HG02852 (cell line): ENCODE results near the gene TRAM2.

Source experiments
- ATAC-seq: cut with Tn5 transposase; IDR thresholded peaks from one replicate; pipeline ENCODE4 v1.9.1; 2021; ENCODE audit warnings: mild to moderate bottlenecking, moderate library complexity; ENCODE audit not compliant: unreplicated experiment

Gene TRAM2

DNA sequence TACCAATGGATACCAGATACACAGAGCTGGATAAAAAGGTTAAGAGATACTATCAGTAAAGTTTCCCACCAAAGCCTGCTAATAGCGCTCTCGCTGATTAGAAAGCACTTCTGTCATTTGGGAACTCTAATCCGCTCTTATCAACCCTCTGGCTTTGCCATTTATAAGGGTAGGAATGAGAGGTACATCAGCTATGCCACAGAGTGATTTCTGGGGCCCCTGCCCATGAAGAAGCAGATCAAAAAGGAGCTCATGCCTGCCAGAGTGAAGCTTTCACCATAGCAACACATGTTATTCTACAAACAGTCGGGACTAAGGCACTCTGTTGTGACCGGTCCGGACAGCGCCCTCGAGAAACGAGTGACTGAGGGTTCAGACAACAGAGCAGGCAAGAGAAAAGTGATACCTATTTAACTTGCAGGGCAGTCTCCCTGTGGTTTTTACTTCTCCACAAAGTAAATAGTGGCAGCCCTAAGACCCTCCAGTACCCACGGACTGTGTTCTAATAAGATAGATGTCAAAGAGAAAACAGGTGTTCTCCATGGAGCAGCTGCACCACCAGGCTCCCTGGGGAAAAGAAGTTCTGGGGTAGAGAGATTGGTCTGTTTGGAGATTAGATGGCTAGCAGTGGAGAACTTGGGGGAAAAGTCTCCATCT, 5.6 kb downstream of the TRAM2 start:
- no peak for ATAC-seq

DNA sequence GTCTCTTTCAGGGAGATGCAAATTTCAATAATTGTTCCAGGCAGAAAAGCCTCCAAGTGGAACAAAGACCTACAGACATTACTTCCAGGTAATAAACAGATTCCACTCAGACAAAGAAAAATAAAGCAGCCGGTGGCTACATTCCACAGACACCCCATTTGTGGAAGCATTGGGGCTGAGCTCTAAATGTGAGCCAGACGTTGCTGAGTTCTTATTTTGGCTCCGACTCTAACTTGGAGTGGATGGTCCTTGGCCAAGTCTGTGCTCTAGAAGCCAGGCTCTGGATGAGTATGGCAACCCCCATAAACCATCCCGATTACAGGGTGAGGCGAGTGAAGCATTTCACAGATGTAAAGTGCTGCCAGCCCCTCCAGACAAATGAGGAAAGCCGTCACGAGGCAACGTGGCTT, 6.6 kb downstream of the TRAM2 start:
- ATAC-seq: no peak

DNA sequence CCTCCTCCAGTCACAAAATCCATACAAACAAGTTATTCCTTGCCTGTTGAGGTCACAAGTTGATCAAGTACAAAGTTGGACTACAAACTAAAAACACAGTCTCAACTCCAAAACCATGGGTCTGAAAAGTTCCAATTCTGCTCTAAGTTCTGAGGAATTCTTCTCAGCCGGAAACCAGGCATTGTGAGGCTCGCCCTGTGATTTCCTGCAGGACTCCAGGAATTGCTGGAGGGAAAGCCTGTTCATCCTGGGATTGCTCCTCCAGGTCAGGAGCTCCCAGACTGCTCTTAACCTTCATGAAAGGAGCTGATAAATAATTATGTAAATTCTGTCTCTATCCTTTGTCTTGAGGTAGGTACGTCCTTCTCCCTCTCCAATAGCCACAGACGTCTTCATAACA, 8.5 kb downstream of the TRAM2 start:
- no peak for ATAC-seq

DNA sequence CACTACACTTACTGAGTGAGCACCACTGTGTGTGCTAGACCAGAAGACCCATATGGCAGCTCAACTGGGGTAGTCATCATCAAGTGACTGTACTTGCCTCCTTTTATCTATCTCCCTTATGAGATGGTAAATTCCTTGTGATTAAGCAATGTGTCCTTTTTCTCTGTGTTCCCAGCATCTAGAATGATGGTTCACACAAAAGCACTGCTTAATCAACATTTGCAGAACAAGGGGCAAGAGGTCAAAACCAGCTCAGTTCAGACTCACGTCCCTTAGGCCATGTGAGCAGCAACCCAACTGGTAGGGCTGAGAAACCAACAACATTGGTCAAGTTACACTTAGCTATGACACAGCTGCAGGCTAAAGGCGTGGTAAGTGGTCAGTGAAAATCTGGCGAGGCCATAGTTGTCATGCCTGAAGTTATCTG, 10.0 kb downstream of the TRAM2 start:
- no peak for ATAC-seq

DNA sequence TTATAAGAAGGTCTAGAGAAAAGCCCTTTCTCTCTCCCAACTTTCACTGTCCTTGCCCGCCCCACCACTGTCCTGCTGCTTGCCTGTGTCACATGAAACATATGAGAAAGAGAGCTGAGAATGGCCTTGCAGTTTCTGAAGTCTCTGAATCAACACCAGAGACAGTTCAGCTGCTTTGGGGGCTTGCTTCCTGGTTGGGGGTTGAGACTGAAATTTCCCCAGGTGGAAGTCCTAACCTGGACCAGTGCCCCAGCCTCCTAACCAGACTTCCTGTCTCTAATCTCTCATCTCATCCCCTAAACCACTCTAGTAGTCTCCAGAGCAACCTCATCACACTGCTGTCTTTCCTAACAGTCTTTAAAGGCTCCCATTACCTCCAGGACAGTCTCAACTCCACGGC, 10.7 kb downstream of the TRAM2 start:
- ATAC-seq: peak; percentile 85

DNA sequence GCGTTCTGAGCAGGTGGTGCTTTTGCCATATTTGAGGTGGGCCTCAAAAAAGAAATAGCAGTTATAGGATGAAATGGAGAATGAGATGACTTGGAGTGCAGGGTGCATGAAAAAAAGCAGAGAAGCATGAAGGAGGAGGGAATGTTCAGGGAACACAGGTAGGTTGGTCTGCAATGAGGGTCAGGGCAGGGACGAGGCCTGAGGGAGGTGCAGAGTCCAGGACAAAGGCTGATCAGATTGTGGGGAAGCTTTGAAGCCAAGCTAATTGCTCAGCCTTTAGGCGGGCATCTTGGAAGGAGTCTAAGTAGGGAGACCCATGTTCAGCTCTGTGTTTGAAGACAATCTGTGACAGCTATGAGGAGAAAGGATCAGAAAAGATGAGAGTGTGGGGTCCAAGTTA, 12.0 kb downstream of the TRAM2 start:
- ATAC-seq: no peak

DNA sequence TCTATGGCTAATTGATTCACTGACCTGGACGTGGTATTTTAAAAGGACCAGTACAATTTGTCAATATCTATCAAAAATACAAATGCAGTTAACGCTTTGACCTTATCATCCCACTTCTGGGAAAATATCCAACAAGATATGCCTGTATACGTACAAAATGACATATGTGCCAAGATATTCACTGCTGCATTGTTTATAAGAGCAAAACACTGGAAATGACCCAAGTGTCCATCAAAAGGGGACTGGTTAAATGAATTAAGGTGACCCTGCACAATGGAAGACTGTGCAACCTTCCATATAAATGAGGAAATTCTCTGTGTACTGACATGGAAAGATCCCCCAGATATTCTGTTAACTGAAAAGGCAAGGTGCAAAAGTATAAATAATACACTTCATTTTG, 13.9 kb downstream of the TRAM2 start:
- no peak for ATAC-seq

DNA sequence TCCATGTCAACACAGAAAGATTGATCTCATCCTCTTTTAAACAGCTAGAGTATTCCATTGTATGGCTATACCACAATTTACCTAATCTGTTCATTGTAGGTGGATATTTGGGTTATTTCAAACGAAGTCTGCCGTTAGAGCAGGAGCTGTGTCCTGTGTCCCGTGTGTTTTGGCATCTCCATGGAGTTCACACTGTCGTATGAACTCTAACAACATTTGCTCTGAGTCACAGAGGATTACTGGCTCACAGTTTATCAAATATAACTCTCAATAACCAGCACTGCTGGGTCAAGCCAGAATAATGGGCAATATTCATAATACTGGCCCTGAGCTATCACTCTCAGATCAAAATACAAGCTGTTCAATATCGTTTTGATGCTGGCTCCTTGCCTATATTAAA, 16.4 kb downstream of the TRAM2 start:
- ATAC-seq: no peak

DNA sequence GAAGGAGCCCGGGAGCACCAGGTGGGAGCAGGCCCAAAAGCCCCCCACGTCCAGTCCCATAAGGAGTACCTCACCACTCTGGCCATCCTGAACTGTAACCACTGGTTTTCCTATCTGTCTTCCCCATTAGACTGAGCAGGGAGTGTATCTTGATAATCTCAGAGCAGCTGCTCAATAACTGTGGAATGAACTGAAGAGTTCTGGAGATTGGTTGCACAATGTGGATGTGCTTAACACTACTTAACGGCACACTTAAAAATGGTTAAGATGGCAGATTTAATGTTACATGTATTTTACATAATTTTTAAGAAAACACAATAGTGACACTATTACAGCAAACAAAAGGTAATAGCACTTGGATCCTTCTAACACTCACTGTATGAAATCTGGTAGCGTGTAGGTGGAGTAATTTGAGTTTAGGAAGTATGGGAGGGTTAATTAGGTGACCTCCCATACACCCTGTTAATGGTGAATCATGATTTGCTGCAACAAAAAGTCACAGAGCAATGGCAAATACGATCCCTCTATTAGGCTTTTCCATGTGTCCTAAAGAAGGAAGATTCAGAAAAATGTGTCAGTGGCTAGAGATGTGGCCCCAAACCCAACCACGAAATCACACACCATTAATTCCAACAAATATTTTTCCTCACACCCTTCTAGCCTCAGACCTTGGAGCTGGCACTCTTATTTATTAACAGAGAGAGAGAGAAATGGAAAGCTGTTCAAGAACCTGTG, 18.4 kb downstream of the TRAM2 start:
- no peak for ATAC-seq

DNA sequence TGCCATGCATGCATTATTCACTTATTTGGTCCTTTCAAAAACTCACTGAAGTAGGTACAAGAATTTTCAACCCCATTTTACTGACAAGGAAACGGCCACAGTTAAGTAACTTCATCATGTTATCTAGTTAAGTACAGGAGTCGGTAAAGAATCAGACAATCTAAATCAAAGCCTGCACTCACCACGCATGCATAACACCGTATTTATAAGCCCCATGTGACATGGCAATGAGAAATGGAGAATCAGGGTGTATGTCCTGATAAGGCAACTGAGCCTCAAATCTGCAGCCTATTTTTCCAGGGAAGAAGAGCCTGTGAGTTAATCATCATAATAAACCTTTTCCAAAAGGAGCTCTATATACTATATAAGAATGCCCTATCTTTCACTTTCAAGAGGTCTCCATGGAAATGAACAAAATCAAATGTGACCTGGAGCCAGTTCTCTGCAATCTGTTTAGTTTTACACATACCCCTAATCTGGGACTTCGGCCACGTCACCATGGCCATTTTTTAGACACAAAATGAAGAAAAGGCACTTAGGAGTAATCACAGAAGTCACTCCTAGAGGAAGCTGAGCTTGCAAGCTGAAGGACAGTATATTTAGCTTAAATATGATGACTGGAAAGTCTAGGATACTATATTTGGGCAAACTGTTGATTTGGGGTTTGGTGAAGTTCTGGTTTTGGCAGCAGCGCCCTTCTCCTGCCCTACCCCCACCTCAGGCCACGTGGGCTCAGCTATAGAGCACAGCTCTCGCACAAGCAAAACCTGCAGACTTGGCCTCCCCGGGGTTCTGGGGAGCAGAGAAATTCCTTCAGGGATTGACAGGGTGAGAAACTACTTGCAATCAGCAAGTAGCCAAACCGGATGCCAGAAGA, 19.2 kb downstream of the TRAM2 start:
- no peak for ATAC-seq

DNA sequence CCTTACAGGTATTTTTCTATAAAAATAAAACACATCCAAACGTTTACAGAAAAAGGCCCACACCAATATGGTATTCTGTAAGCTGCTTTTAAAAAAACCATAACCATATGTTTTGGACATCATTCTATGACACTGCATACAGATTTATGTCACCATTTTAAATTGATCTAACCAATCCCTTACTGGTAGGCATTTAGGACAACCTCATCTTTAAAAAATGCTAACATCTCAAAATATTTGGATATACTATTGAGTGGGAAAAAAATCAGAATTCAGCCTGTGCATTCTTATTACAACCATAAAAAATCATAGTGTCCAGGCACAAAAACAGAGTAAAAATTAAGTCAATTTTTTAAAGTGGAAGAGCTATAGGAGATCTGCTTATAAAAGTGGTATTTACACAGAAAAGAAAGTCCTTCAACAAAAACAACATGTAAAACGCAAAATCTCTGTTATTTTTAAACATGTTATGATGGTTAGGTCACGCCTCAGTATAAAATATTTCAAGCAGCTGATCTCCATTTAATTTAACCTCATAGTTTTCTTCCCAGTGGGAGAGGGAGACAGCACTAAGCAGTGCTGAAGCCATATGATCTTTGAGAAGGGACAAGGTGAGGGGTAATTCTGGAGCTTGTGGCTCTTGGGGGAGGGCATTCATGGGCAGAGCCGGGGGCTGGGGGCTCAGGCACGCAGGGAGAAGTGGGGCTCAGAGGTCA, 21.2 kb downstream of the TRAM2 start:
- ATAC-seq: no peak

DNA sequence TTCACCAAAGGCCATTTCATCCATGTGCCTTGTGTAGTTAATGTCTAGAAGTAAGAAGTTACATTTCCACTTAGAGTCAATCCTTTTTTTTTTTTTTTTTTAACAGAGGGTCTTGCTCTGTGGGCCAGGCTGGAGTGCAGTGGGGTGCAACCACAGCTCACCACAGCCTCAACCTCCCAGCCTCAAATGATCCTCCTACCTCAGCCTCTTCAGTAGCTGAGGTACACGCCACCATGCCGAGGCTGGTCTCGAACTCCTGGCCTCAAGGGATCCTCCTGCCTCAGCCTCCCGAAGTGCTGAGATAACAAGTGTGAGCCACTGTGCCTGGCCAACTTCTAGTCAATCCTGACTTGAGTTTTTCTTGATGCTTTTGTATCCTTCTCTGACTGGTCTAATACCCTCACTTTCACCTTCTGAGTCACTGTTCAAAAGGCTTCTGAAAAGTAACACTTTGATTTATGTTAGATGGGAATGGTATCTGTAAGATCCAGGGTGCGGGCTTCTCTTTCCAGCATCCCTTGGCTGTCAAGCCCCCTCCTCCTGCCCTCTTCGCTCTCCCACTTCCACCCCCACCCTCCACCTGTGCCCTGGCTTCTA, 22.1 kb downstream of the TRAM2 start:
- ATAC-seq: no peak

DNA sequence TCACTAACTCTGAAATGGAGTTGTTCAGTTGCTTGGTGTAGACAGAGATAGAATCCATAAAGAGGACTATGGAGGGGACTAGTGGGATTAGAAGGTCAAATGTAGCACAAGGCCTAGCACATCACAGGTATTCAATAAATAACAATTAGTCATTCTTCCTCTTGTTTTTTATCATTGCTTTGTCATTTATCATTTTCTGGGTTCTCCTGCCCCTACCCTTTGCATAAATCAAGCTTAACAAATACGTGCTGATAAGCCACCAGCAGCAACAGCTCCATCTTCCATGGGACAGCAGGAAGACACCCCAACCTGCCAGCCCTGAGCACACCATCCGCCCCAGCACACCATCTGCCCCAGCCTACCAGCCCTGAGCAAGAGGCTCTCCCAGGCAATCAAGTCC, 23.1 kb downstream of the TRAM2 start:
- ATAC-seq: no peak

DNA sequence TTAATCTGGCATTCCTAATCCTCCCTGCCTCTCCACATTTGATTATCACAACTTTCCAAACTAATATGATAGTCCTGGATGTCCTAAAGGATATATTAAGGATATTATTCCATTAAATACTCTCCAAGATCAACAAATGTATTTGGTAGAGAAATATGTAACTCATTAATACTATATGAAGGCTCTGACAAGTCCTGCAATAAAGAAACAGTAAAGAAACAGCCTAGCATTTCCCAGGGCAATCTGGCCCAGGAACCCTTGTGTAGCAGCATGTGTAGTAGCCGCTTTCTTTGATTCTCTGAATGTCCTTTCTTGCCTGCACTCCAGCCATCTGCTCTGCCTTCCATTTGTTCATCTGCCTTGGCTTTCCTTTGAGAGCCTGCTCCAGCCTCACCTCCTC, 23.7 kb downstream of the TRAM2 start:
- no peak for ATAC-seq

DNA sequence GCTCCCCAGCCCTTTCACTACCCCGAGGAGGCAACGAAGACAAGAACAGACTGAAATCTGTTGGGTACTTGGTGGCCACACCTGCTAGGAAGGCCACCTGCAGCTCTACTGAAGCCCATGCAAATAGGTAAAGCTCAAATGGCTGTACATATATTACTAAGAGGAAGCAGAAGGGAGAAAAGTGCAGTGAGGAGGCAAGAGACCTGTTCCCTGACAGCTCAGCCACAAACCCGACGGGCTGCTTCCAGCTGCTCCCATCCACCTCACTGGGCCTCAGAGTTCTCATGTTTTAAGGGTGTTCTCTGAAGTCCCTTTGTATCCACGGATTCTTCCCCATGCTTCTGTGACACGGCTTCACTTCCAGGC, 24.6 kb downstream of the TRAM2 start:
- peak; percentile 97 for ATAC-seq

DNA sequence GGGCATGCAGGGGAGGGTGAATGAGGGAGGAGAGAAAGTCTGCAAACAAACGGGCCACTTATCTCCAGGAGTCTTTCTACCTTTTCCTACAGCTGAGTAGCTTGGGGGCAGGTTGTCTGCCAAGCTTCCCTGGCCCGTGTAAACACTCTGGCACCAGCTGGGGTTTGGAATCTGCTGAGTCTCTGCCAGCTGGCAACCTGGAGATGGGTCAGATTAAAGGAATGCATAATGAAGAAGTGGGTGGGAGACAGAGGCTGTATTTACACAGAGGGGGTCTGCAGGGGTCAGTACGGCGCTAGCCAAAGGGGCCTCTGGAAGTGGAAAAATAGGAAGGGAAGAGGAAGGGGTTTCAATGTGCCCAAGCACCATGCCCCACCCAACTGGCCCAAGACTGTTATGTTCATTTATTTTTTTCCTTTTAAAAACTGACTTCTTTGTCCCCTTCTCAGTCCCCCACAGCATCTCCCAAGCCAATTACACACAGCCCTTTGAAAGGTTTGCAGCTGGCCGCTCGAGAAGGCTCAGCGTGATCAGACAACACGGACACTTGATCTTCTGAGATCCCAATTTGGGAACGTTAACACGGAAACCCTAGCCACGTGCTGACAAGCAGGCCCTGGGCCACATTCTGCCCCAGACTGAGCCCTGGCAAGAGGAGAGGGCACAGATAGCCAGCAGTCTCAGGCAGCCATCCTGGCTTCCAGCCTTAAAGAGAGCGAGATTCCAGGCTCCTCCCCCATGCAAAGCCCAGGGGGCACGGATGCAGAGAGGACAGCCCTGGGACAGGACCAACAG, 25.2 kb downstream of the TRAM2 start:
- ATAC-seq: no peak

DNA sequence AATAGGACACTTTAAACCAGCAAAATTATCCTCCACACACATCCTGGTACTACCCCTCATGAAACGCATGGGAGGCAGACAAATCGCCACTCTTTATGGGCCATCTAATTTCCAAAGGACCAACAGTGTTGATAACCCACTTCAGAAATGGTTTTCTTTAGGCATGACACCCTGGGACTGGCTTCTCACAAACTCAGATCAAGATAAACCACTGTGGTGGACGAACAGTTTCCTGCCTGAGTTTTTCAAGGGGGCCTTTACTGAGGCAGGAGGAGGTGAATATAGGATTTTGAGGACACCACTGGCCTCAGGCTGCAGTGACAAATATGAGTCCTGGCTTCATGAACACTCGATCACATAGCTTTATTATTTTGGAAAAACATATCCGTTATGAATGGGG, 26.0 kb downstream of the TRAM2 start:
- no peak for ATAC-seq

DNA sequence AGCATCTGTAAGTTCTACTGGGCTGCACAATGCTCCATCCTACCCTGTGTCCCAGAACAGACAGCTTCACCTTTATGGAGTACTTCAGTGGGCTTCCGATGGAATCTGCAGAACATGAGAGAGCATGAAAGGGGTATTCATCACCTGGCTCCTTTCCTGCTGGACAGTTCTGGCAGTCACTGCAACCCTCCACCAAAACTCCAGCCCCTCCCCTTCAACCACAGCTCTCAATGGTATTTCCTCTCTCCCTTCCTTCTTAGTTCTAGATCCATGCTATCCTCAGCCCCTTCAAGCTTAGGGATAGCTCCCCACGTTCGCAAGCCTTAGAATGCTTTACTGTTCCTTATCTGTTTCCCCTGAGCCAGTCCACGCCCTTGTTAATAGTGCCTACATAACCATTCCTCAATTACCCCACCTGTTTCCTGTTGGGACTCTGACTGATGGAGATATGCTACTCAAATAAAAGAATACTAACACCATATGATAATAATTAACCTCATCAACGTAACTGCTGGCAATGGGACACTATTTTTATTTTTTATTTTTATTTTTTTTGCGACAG, 26.8 kb downstream of the TRAM2 start:
- no peak for ATAC-seq

DNA sequence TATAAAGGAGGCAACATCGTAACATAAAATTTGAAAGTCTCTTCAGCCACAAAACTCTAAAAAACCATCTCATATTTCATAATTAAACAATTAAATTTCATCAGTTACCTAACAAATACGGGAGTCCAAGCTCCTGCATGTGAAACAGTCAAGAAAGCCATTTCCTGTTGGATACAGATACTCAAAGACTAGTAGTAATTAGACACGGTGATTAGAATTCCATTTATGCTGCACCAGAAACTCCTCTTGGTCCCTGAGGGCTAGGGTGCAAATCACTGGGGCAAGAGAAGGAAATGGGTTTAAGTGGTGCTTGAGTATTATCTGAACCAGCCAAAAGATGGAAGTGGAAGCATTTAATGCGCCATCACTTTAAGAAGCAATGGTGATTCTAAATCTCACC, 27.4 kb downstream of the TRAM2 start:
- no peak for ATAC-seq

DNA sequence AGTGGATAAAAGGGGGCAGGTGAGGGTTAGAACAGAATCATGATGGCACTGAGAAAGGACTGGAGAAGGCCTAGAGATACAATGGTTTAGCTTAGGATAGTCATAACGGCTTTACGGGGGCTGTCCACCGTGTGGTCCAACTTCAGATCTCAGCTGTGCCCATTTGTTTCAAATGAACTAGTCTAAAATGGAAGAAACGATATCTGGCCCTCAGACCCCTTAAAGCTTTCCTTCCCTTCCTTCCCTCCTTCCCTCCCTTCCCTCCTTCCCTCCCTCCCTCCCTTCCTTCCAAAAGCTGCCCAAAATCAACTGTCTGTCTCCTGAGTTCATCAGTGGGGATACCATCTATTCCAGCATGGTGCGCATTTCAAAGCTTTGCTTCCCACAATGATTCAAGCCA, 27.9 kb downstream of the TRAM2 start:
- no peak for ATAC-seq
